Stimulated activated CD8-positive, alpha-beta memory T cell treated with anti-CD3 and anti-CD28 coated beads, Interleukin-15, amount 100 ng/mL, for 4 hours (primary cell): ENCODE measurements around the gene RAB6B.

Experiments used
- DNase-seq, 2 donors: peaks; one replicate each; pipeline ENCODE4 v3.0.0-alpha.2; 2020; ENCODE audit warnings: low read depth in 2 of 2

The RAB6B gene

GRCh38 chr3:133881492-133881891, 14.2 kb downstream of the RAB6B start:
- no peak for DNase-seq

DNA sequence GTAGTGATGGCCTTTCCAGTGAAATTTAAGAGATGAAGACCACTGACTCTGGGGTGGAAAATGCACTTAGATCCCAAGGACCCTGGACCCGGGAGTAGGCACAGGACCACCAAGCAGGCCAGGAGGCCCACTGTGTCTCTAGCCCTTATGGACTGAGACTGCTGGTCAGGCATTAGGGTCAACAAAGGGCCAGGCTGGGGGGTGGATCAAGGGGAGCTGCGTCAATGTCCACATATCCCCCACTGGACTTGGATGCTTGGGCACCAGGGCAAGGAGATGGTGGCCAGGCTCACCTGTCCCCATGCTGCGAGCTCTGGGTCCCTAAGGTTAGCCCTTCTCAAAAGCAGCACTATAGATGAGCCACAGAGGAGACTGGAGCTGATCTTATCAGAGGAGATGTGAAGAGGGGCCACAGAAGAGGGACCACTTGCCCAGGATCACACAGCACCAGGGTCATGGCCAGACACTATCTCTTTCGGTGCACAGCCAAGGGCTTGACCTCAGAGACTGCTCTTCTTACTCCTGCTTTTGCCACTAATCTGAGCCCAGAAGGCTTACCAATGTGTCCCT, 14.7 kb downstream of the RAB6B start:
- no peak for DNase-seq

DNA sequence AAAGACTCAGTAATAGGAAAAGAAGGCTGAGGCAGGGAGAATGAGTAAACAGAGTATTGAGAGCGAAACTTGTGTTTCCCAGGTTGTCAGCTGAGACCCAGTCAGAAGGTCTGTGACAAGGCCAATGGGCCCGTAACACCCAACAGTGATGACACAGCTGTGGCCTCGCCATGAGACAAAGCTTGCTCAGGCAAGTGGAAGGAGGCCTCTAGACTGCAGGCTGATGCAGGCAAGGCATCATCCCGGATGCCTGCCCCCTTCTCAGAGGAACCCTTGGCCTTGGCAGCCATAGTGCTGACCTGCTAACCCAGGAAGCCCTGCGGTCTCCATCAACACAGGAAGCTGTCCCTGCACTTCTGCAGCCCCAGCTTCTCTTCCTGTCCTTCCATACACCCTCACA, 15.4 kb downstream of the RAB6B start:
- DNase-seq: no peak

DNA sequence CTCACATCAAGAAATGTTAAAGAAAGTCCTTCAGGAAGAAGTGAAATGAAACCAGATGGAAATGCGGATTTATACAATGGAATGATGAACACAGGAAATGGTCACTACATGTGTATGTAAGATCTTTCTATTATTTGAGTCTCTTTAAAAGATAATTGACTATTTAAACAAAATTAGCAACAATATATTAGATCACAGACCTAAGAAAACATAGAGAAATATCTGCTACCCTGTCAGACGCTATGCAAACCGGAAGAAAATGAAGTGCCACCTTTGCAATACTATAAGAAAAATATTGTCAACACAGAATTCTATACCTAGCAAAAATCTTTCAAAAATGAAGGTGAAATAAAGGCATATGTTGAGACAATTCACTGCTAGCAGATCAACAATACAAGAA, 17.2 kb downstream of the RAB6B start:
- DNase-seq: no peak

DNA sequence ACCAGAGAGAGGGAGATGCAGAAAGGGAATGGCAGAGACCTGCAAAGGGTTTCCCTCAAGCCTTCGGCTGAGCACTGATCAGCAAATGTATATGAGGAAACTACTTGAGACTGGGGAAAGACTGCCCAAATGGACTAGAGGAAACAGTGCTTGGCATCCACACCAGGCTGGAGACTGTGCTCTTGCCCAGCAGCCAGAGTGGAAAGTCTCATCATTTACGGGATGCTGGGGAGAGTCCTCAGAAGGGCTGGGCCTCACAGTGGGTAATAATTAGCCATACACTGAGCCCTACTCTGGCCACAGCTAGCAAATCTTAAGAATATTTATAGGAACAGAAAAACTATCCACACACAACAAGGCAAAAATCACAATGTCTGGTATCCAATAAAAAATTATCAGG, 18.5 kb downstream of the RAB6B start:
- no peak for DNase-seq

DNA sequence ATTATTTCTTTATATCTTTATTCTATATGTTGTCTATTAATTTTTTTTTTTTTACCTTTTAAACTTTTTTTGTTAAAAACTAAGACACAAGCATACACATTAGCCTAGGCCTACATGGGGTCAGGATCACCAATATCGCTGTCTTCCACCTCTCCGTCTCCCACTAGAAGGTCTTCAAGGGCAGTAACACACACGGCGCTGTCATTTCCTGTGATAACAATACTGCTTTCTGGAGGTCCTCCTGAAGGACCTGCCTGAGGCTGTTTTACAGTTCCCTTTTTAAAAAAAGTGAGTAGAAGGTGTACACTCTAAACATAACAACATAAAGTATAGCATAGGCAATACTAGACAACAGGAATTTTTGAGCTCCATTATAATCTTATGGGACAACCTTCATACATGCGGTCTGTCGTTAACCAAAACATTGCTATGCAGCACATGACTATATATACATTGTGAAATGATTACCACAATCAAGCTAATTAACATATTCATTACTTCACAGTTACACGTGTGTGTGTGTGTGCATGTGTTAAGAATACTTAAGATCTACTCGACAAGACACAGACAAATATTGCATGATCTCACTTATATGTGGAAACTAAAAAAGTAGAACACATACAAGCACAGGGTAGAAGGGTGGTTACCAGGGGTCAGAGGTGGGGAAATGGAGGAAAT, 20.8 kb downstream of the RAB6B start:
- DNase-seq: no peak

- DNase-seq: no peak
These were observed 21.3 kb downstream of the RAB6B start for GRCh38 chr3:133874344-133874743.

DNA sequence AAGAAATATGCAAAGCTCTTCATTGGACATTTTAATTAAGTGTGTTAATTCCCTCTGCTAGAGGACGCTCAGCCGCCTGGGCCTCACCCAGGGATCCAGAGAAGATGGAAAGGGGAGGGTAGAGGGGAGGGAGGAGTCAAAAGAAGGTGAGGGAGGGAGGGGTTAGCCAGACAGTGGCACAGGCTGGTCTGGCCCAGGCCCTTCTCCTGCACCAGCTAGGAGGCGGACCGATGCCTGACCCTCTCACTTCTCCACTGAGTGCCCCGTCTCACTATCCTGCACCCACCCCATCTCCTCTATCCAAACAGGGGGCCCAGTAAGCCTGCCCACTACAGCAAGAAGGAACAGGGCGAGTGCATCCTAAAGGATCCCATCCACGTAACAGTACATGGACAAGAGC, 22.9 kb downstream of the RAB6B start:
- no peak for DNase-seq

DNA sequence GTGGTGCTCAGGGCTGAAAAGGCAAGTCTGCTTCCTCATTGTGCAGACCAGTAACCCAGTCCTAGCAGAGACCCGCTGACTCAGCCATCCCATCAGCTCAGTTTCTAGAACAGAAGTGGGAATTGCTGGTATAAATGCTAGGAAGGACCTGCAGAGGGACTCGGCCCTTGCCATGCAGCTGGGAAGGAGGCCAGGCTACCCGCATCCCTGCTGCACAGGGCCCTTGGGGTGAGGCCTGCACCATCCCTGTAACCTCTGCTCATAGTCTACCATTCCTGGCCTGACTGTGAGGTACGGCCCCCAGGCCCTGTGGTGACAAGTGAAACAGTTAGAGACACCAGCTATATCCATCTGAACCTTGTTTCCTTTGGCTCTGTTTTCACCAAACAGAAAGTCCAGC, 23.5 kb downstream of the RAB6B start:
- no peak for DNase-seq

DNA sequence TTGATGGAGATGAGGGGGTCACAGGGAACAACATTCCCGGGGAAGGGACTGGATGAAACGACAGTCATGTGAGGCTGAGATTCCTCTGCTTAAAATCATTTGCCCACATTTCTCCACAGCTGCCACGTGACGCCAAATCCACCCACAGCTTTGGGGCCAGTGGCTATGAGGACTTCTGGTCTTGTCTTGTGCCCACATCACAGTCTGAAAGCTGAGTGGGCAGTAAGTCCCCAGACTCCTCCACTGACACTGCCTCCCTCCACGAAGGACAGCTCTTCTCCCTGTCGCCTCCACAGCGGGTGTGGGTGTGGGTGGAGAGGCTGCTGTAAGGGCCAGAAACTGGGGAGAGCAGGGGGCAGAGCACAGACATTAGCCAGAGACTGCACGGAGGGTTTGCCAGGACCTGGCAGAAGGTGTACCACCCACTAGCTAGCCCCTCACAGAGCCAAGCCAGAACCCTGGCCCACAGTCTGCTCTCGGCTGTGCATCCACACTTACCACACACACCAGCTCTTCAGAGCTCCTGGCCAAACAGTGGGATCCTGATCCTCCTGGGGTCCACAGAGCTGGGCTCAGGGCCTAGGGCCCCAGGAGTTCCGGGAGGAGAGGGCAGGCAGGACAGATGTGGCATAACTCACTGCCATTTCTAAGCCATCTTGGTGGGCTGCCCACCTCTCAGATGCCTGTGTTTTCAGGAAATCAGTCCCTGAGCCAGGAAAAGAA, 24.2 kb downstream of the RAB6B start:
- no peak for DNase-seq

DNA sequence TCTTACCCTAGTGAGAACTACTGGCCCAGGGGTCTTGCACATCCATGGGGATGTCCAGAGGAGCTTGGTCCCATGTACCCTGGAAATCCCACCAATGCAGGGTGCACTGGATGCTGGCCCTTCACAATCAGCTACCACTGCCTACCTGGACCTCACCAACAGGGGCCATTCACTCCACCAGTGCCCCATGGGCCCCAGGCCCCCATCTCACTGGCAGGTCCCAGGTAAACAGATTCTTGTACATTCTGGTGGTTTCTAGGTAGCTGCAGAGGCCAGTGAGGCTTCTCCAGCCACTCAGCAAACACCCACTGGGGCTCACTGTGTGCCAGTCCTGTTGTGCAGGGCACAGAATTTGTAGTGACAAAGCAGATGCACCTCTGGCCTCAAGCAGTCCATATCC, 24.9 kb downstream of the RAB6B start:
- DNase-seq: no peak

GRCh38 chr3:133869586-133869985, 26.1 kb downstream of the RAB6B start:
- no peak for DNase-seq

GRCh38 chr3:133868758-133869475, 26.8 kb downstream of the RAB6B start:
- DNase-seq: no peak

- DNase-seq: no peak
These were observed 27.5 kb downstream of the RAB6B start for GRCh38 chr3:133868186-133868585.

- DNase-seq: no peak
These were observed 29.5 kb downstream of the RAB6B start for GRCh38 chr3:133866141-133866540.

GRCh38 chr3:133865136-133865855, 30.4 kb downstream of the RAB6B start:
- DNase-seq: no peak

DNA sequence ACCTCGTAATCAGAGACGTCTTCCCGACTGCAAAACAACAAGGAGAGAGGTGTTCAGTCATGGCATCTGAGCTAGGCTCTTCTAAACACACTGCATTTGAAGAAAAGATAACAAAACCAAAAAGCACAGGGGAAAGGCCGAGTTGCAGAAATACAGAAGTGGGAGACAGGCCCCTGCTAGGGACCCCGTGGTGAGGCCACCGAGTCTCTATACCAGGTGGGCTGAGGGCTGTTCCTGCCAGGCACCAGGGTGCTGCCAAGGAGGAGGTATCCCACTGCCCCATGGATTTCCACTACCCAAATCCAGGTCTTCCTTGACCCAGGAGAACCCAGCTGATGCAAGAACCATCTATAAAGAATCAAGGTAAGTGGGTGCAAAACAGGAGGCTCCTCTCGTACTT, 31.1 kb downstream of the RAB6B start:
- no peak for DNase-seq

- no peak for DNase-seq
These were observed 31.8 kb downstream of the RAB6B start for GRCh38 chr3:133863911-133864310.

- no peak for DNase-seq
These were observed 33.5 kb downstream of the RAB6B start for GRCh38 chr3:133862161-133862560.

GRCh38 chr3:133860519-133860918, 35.2 kb downstream of the RAB6B start:
- DNase-seq: no peak

GRCh38 chr3:133859381-133860234, 36.1 kb downstream of the RAB6B start:
- DNase-seq: no peak
